HG02588 (cell line): Measurements from ENCODE around the gene BATF.

ENCODE experiments used
- ATAC-seq: cut with Tn5 transposase; IDR thresholded peaks from one replicate; pipeline ENCODE4 v1.9.1; 2021; ENCODE audit warnings: mild to moderate bottlenecking, moderate library complexity; ENCODE audit not compliant: unreplicated experiment

BATF gene

GRCh38 chr14:75559451-75560222, 37.4 kb downstream of the BATF start:
- ATAC-seq: no peak

GRCh38 chr14:75561013-75561432, 38.8 kb downstream of the BATF start:
- ATAC-seq: no peak

- ATAC-seq: no peak
Observed at GRCh38 chr14:75562089-75562488, 39.8 kb downstream of the BATF start.

GRCh38 chr14:75562489-75562888, 40.2 kb downstream of the BATF start:
- no peak for ATAC-seq

- ATAC-seq: no peak
Observed at GRCh38 chr14:75563931-75564330, 41.7 kb downstream of the BATF start.

GRCh38 chr14:75565056-75565455, 42.8 kb downstream of the BATF start:
- ATAC-seq: no peak

GRCh38 chr14:75566321-75566720, 44.1 kb downstream of the BATF start:
- no peak for ATAC-seq

- ATAC-seq: no peak
Observed at GRCh38 chr14:75566752-75567151, 44.5 kb downstream of the BATF start.

- no peak for ATAC-seq
Observed at GRCh38 chr14:75568140-75568539, 45.9 kb downstream of the BATF start.

GRCh38 chr14:75568791-75569190, 46.5 kb downstream of the BATF start:
- ATAC-seq: no peak

GRCh38 chr14:75570797-75571196, 48.5 kb downstream of the BATF start:
- ATAC-seq: no peak

- no peak for ATAC-seq
Observed at GRCh38 chr14:75572104-75572503, 49.8 kb downstream of the BATF start.

- ATAC-seq: no peak
Observed at GRCh38 chr14:75577090-75577489, 54.8 kb downstream of the BATF start.

- peak; percentile 66 for ATAC-seq
Observed at GRCh38 chr14:75577729-75578101, 55.4 kb downstream of the BATF start.

GRCh38 chr14:75578102-75578785, 56.0 kb downstream of the BATF start, which contains the start of gene FLVCR2:
Gene FLVCR2 (plus strand): TSS chr14:75578620. CDS start chr14:75578973, 353 bp downstream.
- ATAC-seq: peak; percentile 44

GRCh38 chr14:75578786-75579337, 56.6 kb downstream of the BATF start:
- ATAC-seq: peak; percentile 14

- no peak for ATAC-seq
Observed at GRCh38 chr14:75579338-75579864, 57.1 kb downstream of the BATF start.

- no peak for ATAC-seq
Observed at GRCh38 chr14:75579882-75580281, 57.6 kb downstream of the BATF start.

GRCh38 chr14:75587388-75587787, 65.1 kb downstream of the BATF start:
- ATAC-seq: no peak

- no peak for ATAC-seq
Observed at GRCh38 chr14:75589931-75590330, 67.7 kb downstream of the BATF start.

- ATAC-seq: no peak
Observed at GRCh38 chr14:75591331-75591946, 69.2 kb downstream of the BATF start.
